ENCODE data around the gene TRIM47.
"Not testable (repeated sequence)": the region's sequence is repeated elsewhere in the genome, so short reads cannot be mapped to it uniquely, and the experiment has no call there.

Gene TRIM47

GRCh38 chr17:75865404-75866188 lies 12.8 kb downstream of the TRIM47 start:
- DNase-seq: not testable (repeated sequence)

- not testable (repeated sequence) for DNase-seq
These were observed 13.5 kb downstream of the TRIM47 start for GRCh38 chr17:75864887-75865286.

GRCh38 chr17:75864448-75864871 lies 13.9 kb downstream of the TRIM47 start:
- DNase-seq: peak; percentile 70

- DNase-seq: no peak
These were observed 16.5 kb downstream of the TRIM47 start for GRCh38 chr17:75861927-75862317.

GRCh38 chr17:75859358-75859757 lies 19.0 kb downstream of the TRIM47 start:
- not testable (repeated sequence) for DNase-seq

- no peak for DNase-seq
These were observed 22.2 kb downstream of the TRIM47 start for GRCh38 chr17:75856062-75856756.

GRCh38 chr17:75855310-75856061 lies 22.9 kb downstream of the TRIM47 start, which contains the start of gene WBP2:
WBP2 (minus strand) TSS chr17:75855335; CDS start chr17:75855297, 38 bp downstream.
- peak; percentile 100 for DNase-seq

GRCh38 chr17:75854881-75855309 lies 23.5 kb downstream of the TRIM47 start:
- DNase-seq: no peak

- peak; percentile 68 for DNase-seq
These were observed 24.2 kb downstream of the TRIM47 start for GRCh38 chr17:75854101-75854748.

GRCh38 chr17:75853433-75853832 lies 24.9 kb downstream of the TRIM47 start:
- DNase-seq: peak; percentile 14

GRCh38 chr17:75851693-75851991 lies 26.7 kb downstream of the TRIM47 start:
- DNase-seq: not testable (repeated sequence)

GRCh38 chr17:75850928-75851692 lies 27.3 kb downstream of the TRIM47 start:
- no peak for DNase-seq

GRCh38 chr17:75849724-75850123 lies 28.7 kb downstream of the TRIM47 start:
- no peak for DNase-seq

- no peak for DNase-seq
These were observed 29.1 kb downstream of the TRIM47 start for GRCh38 chr17:75849279-75849646.

GRCh38 chr17:75848523-75849278 lies 29.7 kb downstream of the TRIM47 start:
- DNase-seq: no peak

GRCh38 chr17:75847614-75848522 lies 30.5 kb downstream of the TRIM47 start:
- DNase-seq: no peak

- DNase-seq: no peak
These were observed 31.4 kb downstream of the TRIM47 start for GRCh38 chr17:75846692-75847613.

GRCh38 chr17:75845933-75846691 lies 32.3 kb downstream of the TRIM47 start:
- no peak for DNase-seq

Data from HCEC 1CT (cell line).